ENCODE data around the gene QPRT.

GRCh38 chr16:29720703-29721102 lies 41.7 kb downstream of the QPRT start:
- TF ChIP-seq CTCF (conservative IDR thresholded peaks at IDR 0.05 in 1 of 2, IDR thresholded peaks at IDR 0.05 in 1 of 2; ENCODE audit: low read depth in 1 of 2, low read length in 2 of 2) (no peak), EZH2 (IDR thresholded peaks at IDR 0.05; ENCODE audit: low read length, missing control alignments) (no peak)
